Caki2 (cell line): Measurements from ENCODE around the gene ALK. TPM values are rescaled to one million over a fixed set of nuclear protein-coding genes. Genes with fewer than 3 reads are reported as not detected.
"Not testable (repeated sequence)": the region's sequence is repeated elsewhere in the genome, so short reads cannot be mapped to it uniquely, and the experiment has no call there.

Experiments used
- DNase-seq: peaks from one replicate; pipeline ENCODE4 v3.0.0-alpha.2; 2015; ENCODE audit warnings: low read depth
- in situ Hi-C: cut with HindIII; loops from 2 replicates; pipeline ENCODE4 v1.10.0; 2016; ENCODE audit warnings: low sequenced_read_pairs, low pct_unique_long_range_greater_than_20kb, mixed read lengths
- total RNA-seq: library from RNA; depleted of rRNA; stranded (reverse); fragments of >200 nt; shearing (Covaris generic); gene quantifications from 2 replicates; pipeline ENCODE4 v1.2.3, GENCODE V29; 2014; ENCODE audit warnings: low replicate concordance

Gene ALK
- total RNA-seq, 1 experiment from 2014 or later: not detected

DNA sequence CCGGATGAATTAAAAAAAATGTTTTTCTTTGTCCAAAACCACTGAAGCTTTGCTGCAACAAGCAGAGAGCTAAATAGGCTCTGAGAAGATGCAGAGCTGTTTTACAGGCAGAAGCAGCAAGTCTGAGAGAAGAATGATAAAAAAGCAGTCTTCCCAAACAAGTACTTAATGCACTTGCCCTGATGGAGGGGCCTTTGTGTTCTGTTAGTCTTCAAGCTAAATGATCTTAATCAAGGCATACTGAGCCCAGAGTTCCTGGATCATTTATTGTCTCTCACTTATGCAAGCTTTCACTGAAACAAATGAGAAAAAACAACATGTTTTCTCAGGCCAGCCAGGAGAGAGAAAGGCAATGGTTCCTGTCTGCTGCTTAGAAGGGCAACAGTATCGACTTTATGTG is 653.7 kb downstream of the ALK start:
- no peak for DNase-seq
- in situ Hi-C loops: no loop called here

GRCh38 chr2:29263886-29264285 is 657.5 kb downstream of the ALK start:
- in situ Hi-C loops: no loop called here
- no peak for DNase-seq

GRCh38 chr2:29262681-29263260 is 658.6 kb downstream of the ALK start:
- DNase-seq: no peak
- in situ Hi-C loops: no loop called here

DNA sequence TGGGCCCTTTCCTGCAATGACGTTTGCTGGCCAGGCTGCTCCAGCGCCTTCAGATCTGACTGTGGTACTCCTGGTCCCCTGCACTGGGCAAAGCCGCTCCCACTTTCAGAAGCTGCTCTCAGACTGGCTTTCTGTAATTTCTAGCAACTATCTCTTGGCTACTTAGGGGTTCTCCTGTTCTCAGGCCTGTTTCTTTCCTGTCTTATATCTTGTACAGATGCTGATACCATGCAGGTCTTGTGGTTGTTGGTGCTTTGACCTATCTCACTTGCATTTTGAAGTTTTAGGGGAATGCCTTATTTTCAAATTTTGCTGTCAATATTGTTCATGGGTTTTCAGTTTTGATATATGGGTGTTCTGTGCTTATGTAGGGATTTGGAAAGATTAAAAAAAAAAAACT is 660.4 kb downstream of the ALK start:
- in situ Hi-C loops: no loop called here
- DNase-seq: no peak

- in situ Hi-C loops: no loop called here
- DNase-seq: no peak
Observed at GRCh38 chr2:29260142-29260772, 661.1 kb downstream of the ALK start.

DNA sequence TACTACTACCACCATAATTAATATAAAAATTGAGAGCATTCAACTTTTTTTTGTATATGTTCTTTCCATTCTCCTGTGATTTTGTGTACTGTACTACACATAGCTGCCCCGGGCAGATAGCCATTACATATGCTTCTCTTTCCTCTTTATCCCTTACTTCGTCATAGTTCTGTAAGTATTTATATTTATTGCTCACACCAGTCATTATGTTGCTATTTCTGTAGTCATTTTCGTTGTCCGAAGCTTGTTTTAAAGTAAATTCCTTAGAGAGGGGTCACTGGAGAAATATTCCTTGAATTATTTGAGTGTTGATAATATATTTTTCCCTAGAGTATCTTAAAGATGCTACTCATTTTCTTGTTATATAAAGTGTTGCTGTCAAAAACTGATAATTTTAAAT is 662.2 kb downstream of the ALK start:
- in situ Hi-C loops: no loop called here
- no peak for DNase-seq

- DNase-seq: no peak
- in situ Hi-C loops: no loop called here
Observed at GRCh38 chr2:29255004-29255403, 666.4 kb downstream of the ALK start.

DNA sequence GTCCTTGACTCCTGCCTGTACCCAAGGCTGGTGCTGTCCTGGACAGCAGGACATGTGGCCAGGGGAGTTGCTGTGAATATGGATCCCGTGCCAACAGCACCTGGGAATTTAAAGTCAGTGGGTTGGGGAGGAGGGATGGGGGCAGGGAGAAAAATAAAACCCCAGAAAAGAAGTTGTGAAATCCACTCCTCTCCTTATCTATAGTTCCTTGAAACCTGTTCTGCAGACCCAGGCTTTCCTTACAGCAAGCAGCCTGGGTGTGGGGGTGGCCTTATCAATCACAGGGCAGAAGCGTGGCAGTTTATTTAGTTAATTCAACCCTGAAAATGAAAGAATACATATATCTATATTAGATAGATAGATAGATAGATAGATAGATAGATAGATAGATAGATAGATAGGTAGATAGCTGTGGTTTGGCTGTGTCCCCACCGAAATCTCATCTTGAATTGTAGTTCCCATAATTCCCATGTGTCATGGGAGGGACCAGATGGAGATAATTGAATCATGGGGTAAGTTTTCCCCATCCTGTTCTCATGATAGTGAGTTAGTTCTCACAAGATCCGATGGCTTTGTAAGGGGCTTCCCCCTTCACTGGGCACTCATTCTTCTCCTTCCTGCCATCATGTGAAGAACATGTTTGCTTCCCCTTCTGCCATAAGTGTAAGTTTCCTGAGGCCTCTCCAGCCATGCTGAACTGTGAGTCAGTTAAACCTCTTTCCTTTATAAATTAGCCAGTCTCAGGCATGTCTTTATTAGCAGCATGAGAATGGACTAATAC is 667.7 kb downstream of the ALK start:
- in situ Hi-C loops, DNase-seq: not testable (repeated sequence)

- in situ Hi-C loops: no loop called here
- no peak for DNase-seq
Observed at GRCh38 chr2:29253026-29253425, 668.4 kb downstream of the ALK start.

- no peak for DNase-seq
- in situ Hi-C loops: no loop called here
Observed at GRCh38 chr2:29251406-29251805, 670.0 kb downstream of the ALK start.

GRCh38 chr2:29250977-29251376 is 670.4 kb downstream of the ALK start:
- no peak for DNase-seq
- in situ Hi-C loops: no loop called here

- DNase-seq: no peak
Observed at GRCh38 chr2:29249666-29250253, 671.6 kb downstream of the ALK start.

DNA sequence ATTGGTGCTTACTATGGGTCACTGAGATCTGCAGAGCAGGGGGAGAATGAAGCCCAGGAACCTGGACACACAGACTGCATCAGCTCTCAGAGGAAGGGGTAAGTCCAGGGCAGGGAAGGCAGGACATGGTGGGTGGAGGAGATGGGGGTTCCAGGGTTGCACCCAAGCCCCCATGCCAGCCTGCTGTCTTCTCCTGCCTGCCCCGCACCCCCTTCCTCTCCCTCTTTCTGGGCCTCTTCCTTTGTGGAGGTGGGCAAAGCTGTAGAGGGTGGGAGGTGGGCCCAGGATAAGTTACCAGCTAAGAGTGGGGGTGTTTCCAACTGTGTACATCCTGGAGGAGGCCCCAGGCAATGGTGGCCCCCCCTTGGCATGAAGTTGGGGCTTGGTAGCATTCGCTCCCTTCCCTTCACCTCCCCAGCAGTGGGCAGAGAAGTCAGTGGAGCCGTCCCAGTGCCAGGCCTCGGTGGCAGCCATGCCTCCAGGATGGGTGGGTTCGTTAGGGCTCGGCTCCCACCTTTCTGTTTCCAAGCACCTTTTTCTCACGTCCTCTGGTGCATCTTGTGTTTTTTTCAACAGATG is 674.0 kb downstream of the ALK start:
- no peak for DNase-seq
- in situ Hi-C loops: no loop called here

More at GRCh38 chr2:29249666-29250253, 671.6 kb downstream of the ALK start:
- in situ Hi-C loops: no loop called here

- DNase-seq: no peak
- in situ Hi-C loops: no loop called here
Observed at GRCh38 chr2:29246383-29247300, 674.7 kb downstream of the ALK start.

DNA sequence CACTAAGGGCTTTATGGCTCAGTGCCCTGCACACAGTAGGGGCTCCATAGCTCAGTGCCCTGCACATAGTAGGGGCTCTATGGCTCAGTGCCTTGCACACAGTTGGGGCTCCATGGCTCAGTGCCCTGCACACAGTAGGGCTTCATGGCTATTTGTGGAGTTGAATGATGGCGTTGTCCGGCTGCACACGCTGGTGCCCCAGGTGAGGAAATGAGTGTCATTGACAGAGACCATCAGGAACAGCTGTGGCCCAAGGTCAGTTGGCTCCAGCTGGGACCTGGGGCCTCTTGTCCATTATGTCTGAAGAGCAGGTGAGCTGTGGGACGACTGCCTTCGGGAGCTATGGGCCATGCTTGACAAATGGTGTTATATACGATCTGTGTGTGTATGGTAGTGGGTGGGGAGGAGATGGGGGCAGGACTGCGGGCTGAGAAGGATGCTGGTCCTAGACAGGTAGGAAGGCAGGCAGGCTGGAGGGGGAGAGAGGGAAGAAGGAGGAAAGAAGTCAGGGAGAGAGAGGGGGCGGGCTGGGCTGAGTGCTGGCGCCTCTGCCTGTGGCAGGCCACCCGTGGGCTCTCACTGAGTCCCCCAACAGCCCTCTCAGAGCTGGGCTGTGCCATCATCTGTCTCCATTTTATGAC is 675.5 kb downstream of the ALK start:
- DNase-seq: no peak
- in situ Hi-C loops: no loop called here

DNA sequence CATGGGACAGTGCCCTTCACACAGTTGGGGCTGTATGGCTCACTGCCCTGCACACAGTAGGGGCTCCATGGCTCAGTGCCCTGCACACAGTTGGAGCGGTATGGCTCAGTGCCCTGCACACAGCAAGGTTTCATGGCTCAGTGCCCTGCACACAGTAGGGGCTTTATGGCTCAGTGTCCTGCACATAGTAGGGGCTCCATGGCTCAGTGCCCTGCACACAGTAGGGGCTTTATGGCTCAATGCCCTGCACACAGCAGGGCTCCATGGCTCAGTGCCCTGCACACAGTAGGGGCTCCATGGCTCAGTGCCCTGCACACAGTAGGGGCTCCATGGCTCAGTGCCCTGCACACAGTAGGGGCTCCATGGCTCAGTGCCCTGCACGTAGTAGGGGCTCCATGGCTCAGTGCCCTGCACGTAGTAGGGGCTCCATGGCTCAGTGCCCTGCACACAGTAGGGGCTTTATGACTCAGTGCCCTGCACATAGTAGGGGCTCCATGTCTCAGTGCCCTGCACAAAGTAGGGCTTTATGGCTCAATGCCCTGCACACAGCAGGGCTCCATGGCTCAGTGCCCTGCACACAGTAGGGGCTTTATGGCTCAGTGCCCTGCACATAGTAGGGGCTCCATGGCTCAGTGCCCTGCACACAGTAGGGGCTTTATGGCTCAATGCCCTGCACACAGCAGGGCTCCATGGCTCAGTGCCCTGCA is 676.2 kb downstream of the ALK start:
- in situ Hi-C loops, DNase-seq: not testable (repeated sequence)
